Activated CD4-positive, alpha-beta T cell treated with anti-CD3 and anti-CD28 coated beads for 24 hours (primary cell): Measurements from ENCODE around the gene FTO.

Experiments used
- DNase-seq, 2 donors: peaks; one replicate each; pipeline ENCODE4 v3.0.0-alpha.2; 2020; ENCODE audit warnings: low read depth in 2 of 2

The FTO gene

DNA sequence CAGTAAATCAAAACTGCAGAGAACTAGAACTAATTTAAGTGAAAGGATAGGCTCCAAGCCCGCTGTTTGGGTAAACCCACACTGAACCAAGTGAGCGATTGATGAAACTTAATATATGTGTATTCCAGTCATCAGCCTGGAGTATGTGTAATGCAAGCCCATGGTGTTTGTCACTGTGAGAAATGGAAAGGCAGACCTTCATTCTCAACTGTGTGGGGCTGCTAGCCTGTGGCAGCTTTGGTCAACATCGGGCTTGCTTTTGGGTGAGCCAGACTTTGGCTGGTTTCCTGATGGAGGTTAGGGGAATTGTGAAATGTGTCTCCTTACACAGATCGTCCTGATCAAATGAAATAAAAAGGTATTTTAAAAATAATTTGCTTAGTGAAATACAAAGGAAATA, 302.7 kb downstream of the FTO start:
- DNase-seq: no peak

DNA sequence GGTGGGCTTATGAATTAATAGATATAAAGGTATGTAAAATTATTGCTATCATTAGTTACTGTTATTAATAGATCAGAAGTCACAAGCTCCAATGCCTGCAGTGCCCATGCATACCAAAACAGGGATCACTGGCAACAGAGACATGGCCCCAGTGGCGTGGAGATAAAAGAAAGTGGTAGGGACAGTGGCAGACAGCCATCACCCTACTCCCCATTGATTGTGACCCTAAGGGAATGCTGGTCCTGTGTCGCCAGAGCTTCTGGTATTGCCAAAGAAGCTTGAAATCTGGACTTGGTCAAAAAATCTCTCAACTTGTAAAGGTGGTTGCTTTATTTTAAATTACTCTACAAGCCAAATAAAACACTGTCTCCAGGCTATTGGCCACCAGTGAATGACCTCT, 303.5 kb downstream of the FTO start:
- DNase-seq: no peak

- DNase-seq: no peak
Observed at GRCh38 chr16:54009464-54010176, 305.7 kb downstream of the FTO start.

- DNase-seq: no peak
Observed at GRCh38 chr16:54015147-54015546, 311.2 kb downstream of the FTO start.

- DNase-seq: no peak
Observed at GRCh38 chr16:54022362-54022761, 318.4 kb downstream of the FTO start.

DNA sequence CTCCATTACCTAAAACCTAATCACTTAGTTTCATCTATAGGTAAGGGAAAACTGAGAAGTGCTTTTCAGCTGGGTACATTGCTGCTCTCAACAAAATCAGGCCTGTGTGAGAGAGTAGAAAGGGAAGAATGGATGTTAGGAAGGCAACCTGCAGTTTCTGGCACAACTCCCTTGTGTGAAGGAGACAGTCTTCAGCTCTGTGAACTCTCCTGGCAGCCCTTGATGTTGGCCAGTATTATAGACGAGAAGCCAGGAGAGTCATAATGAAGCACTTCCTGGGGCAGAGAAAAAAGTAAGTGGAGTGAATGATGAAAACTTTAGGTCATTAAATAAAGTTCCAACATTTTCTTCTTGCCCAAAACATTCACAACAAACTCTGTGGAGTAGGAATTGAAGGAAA, 322.5 kb downstream of the FTO start:
- DNase-seq: no peak

DNA sequence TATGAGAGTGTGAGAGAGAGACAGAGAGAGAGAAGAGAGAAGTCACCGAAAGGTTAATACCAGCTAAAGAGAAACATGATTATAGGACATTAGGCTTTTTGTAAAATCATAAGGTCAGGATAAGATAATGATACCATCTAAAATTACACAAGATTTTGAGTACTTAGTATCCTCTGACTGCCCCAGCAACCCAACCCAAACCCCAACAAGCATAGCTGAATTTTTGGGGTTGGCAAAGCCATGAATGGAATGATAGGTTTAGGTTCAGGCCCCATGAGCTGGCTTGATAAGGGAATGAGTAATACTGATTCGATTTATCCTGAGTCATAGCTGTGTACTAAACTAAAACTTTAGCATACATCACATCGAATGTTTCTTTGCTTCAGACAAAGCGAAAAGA, 323.1 kb downstream of the FTO start:
- DNase-seq: no peak

DNA sequence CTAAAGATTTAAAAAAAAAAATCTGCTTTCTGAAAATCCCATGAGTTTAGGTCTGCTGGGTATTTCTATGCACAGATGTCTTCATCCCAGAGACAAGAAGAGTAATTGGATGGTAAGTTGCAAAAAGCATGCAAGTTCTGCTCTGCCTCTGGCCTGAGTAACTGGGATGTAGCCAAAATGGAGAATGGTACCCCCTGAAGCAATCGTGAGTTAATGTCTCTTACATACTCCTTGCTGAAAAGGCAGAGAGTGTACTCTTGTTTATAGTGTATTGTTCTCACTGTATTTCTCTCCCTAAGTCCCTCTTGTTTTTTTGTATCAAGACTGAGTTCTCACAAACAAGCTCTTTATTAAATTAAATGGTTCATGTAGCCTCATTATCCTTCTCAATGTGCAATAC, 323.6 kb downstream of the FTO start:
- no peak for DNase-seq

- DNase-seq: no peak
Observed at GRCh38 chr16:54027995-54028394, 324.0 kb downstream of the FTO start.

DNA sequence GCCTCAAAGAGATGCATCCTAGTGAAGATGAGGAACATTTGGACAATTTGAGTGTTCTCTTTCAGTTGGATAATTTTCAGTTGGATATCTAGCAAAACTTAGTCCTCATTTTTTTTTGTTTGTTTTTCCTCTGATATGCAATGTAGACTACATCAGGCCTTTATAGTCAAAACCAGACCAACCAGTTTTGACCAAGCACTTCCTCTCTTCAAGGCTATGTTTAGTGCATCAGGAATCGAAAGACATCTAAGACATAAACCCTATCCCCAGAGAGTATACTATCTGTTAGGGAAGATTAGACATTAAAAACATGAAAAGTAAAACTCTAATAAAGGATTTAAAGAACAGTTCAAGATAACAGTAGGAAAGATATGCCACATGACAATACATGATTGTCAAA, 326.5 kb downstream of the FTO start:
- DNase-seq: no peak

DNA sequence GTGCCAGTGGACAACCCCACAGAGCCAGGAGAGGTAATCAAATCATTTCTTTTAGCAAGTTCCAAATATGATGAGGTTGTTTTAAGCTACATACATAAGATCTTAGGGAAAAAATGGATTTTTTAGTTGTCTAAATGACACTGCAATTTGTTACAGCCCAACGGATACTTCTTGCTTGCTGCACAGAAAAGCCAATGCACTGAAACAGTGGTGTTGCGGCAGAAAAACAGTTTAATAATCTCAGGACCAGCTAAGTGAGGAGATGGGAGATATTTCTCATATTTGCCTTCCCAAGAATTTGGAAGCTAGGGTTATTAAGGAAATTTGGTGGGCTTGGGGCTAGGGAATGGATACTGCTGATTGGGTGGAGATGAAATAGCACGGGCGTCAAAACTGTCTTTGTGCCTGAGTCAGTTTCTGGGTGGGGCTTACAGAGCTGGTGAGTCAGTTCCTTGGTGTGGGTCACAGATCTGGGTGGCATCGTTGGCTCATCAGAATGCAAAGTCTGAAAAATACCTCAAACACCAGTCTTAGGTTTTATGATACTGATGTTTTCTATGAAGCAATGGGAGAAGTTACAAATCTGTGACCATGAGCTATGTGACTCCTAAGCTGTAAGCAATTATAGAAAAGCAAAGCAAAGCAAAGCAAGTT, 327.3 kb downstream of the FTO start:
- DNase-seq: no peak

GRCh38 chr16:54033747-54034146, 329.8 kb downstream of the FTO start:
- no peak for DNase-seq

GRCh38 chr16:54034684-54035083, 330.7 kb downstream of the FTO start:
- DNase-seq: no peak

DNA sequence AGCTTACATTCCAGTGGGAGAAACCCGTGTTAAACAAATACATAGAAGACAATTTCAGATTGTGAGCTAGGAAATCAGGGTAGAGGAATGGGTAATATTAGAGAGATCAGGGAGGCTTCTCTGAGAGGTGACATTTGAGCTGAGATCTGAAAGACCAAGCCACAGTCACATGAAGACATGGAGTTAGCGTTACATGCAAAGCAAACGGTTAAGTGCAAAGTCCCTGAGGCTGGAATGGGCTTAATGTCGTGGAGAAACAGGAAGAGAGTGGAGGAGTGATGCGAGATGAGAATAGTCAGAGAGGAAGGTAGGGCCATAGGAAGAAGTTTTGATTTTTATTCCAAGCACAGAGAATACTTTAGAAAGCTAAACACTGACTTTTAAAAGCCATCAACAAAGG, 336.5 kb downstream of the FTO start:
- DNase-seq: no peak

- DNase-seq: no peak
Observed at GRCh38 chr16:54040975-54041374, 337.0 kb downstream of the FTO start.

- no peak for DNase-seq
Observed at GRCh38 chr16:54048586-54049495, 344.9 kb downstream of the FTO start.

GRCh38 chr16:54049591-54050458, 345.9 kb downstream of the FTO start:
- DNase-seq: no peak

- no peak for DNase-seq
Observed at GRCh38 chr16:54050459-54051210, 346.7 kb downstream of the FTO start.

DNA sequence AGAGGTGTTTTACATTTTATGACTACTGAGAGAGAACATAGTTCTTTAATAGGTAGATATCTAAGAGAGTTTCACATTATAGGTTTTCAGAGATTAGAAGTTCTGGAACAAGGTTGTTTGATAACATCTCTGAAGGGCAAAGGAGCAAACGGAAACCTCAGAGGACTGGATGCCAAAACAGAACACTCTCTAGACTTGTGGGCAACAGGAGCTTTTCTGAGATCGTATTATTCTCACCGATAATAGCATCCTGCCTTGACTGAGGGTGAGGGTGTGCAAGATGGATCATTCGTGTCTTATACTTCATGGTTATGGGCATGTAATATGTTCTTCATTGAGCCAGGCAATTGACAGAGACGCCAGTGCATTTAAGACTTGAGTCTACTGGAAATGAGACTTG, 347.9 kb downstream of the FTO start:
- DNase-seq: no peak

- no peak for DNase-seq
Observed at GRCh38 chr16:54052271-54052670, 348.3 kb downstream of the FTO start.
